Keratinocyte (primary cell): ENCODE data around the gene UGT2B7.

ENCODE experiments used
- EZH2 ChIP-seq: IDR thresholded peaks from one replicate; pipeline ENCODE4 v1.6.1; 2012; ENCODE audit warnings: inconsistent platforms, mild to moderate bottlenecking, low read length, moderate library complexity
- TF ChIP-seq, protein P1 (sequence below), 3 experiments: IDR thresholded peaks in 1 of 3; conservative IDR thresholded peaks in 1 of 3; optimal IDR thresholded peaks in 1 of 3; 2 replicates in 2 of 3; 3 replicates in 1 of 3; pipeline versions ENCODE3 to v1.5.1; 2011; ENCODE audit warnings: low read length in 3 of 3, mild to moderate bottlenecking in 3 of 3, moderate library complexity in 2 of 3, control low read depth in 1 of 3, inconsistent platforms in 1 of 3; ENCODE audit not compliant: insufficient read depth in 2 of 3; ENCODE audit errors: extremely low read depth in 1 of 3

- TF ChIP-seq, protein P1, sequence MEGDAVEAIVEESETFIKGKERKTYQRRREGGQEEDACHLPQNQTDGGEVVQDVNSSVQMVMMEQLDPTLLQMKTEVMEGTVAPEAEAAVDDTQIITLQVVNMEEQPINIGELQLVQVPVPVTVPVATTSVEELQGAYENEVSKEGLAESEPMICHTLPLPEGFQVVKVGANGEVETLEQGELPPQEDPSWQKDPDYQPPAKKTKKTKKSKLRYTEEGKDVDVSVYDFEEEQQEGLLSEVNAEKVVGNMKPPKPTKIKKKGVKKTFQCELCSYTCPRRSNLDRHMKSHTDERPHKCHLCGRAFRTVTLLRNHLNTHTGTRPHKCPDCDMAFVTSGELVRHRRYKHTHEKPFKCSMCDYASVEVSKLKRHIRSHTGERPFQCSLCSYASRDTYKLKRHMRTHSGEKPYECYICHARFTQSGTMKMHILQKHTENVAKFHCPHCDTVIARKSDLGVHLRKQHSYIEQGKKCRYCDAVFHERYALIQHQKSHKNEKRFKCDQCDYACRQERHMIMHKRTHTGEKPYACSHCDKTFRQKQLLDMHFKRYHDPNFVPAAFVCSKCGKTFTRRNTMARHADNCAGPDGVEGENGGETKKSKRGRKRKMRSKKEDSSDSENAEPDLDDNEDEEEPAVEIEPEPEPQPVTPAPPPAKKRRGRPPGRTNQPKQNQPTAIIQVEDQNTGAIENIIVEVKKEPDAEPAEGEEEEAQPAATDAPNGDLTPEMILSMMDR (optimal IDR thresholded peaks at IDR 0.05 in 1 of 3, IDR thresholded peaks at IDR 0.05 in 1 of 3, conservative IDR thresholded peaks at IDR 0.05 in 1 of 3; ENCODE audit: extremely low read depth in 1 of 3, insufficient read depth in 2 of 3, low read length in 3 of 3) = no peak
- no peak for TF ChIP-seq EZH2
Observed at GRCh38 chr4:69126024-69126423, 29.8 kb downstream of the UGT2B7 start.
